M059J (cell line): ENCODE data around the gene CSTB. TPM values are rescaled to one million over a fixed set of nuclear protein-coding genes. Genes with fewer than 3 reads are reported as not detected.
"Not testable (repeated sequence)": the region's sequence is repeated elsewhere in the genome, so short reads cannot be mapped to it uniquely, and the experiment has no call there.

ENCODE experiments used
- DNase-seq: peaks from one replicate; pipeline ENCODE4 v3.0.0-alpha.2; 2012; ENCODE audit warnings: low read depth
- total RNA-seq: library from RNA; depleted of rRNA; stranded (reverse); fragments of >200 nt; shearing (Covaris generic); gene quantifications from 2 replicates; pipeline ENCODE4 v1.2.3, GENCODE V29; 2014; rRNA removed

The CSTB gene, protein sequence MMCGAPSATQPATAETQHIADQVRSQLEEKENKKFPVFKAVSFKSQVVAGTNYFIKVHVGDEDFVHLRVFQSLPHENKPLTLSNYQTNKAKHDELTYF
- 29.6 and 35.7 TPM in 2 replicates for total RNA-seq

DNA sequence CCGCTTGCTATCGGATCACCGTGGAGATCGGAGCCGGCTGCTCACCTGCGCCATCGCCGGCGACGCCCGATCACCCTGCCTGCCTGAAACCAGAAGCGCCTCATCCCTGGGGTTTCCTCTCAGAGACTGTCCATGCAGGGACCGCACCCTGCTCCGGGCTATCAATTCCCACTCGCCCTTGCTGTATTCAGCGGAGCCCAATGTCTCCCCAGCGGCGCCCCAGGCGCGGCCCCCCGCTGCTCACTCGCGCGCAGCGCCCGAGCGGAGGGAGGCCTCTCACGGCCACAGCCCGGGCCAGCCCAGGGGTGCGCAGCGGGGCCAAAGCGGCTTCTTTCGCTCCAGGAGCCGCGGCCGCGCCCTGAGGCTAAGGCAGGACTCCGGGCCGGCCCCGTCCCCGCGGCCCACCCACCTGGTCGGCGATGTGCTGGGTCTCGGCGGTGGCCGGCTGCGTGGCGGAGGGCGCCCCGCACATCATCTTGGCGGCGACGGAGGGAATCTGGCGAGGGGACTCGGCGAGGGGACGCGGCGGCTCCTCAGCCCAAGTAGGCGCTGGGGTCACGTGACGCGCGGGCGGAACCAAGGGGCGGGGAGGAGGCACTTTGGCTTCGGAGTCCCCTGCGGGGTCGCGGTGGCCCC is at the start of gene CSTB:
Gene CSTB (minus strand): TSS at position 514 of the 636 bp plus-strand sequence. CDS start 39 bp downstream, at position 475.
- peak; percentile 68 for DNase-seq

DNA sequence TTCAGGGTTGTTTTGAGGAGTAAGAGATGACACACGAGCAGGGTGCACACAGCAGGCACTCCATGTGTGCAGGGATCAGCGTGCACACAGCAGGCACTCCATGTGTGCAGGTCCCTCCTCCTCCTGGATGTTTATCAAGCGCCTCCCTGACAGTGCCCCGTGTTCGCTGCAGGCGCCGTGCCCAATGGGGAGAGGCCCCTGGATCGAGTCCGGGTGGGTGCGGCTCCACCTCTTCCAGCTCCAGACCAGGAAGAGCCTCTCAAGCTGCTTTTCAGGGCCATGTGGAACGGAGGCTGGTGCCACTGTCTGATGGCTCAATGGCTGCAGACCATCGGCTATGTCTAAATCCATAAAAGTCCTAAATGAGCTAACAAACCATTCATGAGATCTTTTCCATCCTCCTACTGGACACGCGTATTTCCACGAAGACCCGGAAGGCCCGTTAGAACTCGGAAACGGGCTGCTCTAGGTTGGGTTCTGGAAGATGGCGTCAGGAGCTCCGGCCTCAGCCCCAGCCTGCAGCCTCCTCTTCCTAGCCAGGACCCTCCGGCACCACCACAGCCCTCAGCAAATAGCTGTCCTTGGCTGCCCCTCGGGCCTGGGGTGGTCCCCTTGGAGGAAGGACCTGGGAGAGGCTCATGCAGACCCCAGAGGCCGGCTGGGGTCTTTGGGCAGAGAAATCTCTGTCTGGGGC is 49.3 kb upstream of the CSTB start:
- DNase-seq = no peak

DNA sequence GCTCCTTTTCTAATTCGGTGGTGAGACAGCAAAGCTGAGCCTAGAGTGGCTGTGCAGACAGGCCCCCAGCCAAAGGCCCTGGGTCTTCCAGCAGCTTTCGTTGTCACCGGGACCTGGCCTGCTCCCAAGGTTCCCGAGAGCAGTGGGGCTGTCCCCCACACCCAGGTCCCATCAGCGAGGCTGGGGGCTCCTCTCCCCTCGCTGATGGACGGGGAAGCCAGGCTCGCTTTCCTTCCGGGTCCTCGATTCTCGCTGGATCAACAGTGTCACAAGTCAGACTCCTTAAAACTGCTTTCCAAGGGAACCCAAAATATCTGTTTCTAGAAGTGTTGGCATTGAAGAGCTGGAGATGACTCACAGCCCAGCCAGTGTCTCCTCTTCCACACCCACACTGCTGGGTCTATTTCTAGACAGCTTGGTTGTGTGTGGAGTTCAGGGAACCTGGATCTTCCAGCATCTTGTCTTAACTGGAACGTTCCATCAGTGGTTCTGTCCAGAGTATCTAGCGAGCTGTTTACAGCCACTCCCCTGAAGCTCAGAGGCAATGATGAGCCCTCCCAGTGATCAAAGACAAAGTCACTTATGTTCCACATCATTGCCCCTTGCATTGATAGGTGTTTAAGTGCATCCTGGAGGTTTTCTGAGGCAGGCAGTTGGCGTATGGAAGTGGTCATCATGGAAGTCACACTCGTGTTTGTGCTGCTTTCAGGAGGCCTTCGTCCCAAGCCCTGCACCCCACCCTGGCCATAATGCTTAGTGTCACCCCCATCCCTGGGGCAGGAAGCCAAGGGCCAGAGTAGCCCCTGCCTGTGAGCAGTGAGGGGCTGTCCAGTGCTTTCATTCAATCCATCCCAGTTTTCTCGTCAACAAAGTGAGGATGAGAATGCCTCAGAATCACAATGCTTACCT is 48.5 kb upstream of the CSTB start:
- DNase-seq = peak; percentile 64

DNA sequence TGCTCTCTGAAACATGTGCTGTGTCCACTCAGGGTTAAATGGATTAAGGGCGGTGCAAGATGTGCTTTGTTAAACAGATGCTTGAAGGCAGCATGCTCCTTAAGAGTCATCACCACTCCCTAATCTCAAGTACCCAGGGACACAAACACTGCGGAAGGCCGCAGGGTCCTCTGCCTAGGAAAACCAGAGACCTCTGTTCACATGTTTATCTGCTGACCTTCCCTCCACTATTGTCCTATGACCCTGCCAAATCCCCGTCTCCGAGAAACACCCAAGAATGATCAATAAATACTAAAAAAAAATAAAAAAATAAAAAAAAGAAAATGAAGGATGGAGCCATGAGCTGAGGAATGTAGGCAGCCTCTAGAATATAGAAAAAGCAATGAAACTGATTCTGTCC is 46.6 kb upstream of the CSTB start:
- DNase-seq = not testable (repeated sequence)

DNA sequence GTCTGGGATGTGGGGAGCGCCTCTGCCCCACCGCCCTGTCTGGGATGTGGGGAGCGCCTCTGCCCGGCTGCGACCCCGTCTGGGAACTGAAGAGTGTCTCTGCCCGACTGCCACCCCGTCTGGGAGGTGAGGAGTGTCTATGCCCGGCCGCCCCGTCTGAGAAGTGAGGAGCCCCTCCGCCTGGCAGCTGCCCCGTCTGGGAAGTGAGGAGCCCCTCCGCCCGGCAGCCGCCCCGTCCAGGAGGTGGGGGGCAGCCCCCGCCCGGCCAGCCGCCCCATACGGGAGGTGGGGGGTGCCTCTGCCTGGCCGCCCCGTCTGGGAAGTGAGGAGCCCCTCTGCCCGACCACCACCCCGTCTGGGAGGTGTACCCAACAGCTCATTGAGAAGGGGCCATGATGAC is 46.1 kb upstream of the CSTB start:
- DNase-seq = not testable (repeated sequence)

DNA sequence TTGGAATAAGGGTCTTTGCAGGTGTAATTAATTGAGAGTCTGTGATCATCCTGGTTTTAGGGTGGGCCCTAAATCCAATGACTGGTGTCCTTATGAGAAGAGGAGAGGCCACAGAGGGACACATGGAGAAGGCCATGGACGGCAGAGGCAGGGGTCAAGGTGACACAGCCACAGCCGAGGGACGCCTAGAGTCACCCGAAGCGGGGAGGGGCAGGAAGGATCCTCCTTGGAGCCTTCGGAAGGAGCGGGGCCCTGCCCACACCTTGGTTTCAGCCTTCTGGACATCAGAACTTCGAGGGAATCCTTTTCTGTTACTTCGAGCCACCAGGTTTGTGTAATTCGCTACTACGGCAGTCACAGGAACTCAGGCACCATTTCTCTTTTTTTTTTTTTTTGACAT is 44.4 kb upstream of the CSTB start:
- DNase-seq = no peak

DNA sequence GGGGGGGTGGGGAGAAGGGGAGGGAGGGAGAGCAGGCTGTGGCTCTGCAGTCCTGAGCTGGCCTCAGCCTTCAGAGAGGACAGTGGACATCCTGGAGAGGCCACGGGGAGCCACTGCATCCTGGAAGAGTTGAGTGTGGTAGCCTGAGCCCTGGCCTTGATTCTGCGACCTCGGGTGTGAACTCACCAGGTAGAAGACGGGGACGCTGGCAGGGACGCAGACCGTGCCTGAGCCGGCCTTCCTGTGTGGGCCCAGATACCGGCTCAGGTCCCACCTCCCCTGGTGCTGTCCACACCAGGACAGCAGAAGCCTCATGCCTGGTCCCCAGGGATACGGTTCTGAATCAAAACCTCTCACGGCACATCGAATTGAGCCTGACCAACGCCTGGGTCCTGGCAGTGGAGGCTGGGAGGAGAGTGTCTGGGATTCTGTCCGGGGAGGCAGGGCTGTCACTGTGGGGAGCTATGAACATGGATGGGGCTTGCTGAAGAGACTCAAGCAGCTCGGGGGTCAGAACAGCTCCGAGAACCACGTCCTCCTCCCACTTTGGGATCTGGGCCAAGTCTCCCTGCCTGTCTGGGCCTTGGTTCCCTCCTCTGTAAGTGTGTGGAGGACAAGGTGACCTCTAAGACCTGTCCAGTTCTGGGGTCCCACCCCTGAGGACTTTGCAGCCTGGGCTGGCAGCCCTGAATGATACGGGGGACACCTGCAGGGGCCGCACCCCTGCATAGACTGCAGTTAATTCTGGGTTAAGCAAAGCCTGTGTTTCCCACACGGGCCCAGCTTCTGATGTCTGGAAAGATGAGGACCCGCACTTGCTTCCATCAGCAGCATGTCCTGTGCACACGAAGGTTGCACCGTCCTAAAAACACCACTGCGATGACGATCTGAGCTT is 43.6 kb upstream of the CSTB start:
- no peak for DNase-seq

DNA sequence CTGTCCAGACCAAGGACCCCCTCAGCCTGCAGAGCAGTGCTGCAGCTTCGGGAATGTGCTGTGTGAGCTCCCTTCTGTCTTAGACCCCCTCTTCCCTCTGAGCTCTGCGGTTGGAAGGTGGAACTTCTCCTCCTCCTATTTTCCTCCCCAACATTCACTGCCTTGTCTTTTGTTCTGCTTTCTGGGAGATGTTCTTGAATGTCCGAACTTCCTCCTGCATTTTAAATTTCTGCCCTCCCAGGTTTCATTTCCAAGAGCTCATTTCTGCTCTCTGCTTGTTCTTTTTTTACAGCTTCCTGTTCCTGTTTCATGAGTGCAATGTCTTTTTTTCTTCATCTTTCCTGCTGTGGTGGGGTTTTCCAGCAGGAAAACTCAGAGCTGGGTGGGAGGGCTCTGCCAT is 42.6 kb upstream of the CSTB start:
- DNase-seq = no peak

DNA sequence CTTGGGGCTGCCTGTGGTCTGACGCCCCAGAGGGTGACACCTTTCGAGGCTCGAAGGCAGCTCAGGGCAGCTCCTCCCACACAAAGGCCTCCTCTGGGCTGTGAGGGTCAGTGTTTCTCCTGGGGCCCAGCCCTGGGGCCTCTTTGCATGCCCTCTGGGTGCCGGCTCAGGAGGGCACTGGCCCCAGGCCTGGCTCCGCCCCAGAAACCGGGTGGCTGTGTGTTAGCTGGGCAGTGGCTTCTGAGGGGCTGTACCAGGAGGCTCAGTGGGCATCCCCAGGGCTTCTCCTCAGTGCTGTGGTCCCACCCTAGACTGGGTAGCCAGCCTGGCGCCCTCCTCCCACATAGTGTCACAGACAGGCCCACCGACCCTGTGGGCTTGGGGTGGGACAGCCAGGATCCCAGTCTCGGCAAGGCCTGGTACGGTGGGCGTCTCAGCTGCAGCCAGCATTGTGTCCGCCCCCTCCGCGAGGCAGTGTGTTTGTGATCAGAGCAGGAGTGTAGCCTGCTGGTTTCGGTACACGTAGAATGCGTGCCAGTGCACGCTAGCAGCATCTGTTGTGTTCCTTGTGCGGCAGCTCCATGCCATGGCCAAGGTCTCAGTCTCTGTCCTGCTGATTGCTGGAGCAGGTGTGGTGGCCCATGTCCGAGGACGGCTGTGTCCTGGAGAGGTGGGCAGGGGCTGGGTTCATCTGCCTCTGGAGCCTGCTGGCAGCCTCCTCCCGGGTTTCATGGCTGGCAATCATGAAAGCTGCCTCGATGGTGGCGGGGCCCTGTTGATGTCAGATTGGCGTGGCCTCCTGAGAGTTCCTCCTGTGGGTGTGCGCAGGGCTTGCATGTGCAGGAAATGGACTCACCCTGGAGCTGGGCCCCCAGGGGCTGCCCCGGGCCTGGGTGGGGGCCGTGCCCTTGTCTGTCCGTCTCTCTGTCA is 41.3 kb upstream of the CSTB start:
- DNase-seq = no peak

DNA sequence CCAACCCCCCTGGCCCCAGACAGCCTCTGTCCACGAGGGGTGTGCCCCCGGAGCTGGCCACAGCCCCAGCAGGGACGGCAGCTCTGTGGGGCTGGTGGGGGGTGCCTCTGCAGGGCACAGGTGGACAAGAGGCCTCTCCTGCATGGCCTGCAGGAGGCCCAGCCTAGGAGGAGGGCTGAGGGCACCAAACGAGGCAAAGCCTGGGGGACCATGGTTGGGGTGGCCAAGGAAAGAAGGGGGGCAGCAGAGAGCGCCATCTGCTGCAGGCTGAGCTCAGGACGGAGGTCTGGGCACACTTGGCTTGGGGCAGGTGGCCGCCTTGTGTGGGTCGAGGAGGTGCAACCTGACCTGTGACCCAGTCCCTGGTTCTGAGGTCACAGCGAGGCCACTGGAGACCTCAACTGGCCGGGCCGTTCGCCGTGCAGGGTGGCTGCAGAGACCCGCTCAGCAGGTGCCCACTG is 40.5 kb upstream of the CSTB start:
- no peak for DNase-seq

DNA sequence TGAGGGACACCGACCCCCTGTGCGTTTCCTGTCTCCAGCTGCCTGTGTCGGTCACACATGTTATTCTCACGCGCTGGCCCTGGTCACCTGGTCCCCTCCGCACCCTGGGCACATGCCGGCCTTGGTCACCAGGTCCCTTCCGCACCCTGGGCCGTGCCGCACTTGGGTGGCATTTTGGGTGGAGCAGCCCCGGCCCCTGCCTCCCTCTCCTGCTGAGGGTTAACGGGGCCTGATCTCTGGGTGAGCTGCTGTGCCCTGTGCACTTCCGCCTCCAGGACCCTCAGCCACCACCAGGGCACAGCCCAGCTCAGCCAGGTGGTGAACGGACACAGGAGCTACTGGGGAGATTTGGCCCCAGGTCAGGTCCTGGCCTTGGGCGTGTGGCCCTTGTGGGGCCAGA is 39.9 kb upstream of the CSTB start:
- no peak for DNase-seq

DNA sequence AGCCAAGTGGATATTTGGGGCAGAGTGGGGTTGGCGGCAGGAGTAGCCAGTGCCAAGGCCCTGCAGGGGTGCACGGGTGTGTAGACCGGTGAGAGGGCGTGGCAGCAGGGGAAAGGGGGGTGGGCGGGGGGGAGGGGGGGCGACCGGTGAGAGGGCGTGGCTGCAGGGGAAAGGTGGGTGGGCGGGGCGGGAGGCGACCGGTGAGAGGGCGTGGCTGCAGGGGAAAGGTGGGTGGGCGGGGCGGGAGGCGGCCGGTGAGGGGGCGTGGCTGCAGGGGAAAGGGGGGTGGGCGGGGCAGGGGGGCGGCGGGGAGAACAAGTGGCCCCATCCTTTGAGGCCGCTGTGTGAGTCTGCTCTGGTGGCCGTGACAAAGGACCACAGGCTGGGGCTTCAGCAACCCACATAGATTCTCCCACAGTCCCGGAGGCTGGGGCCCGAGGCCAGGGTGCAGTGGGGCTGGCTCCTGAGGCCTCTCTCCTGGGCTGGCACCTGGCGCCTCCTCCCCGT is 39.1 kb upstream of the CSTB start:
- DNase-seq = no peak

DNA sequence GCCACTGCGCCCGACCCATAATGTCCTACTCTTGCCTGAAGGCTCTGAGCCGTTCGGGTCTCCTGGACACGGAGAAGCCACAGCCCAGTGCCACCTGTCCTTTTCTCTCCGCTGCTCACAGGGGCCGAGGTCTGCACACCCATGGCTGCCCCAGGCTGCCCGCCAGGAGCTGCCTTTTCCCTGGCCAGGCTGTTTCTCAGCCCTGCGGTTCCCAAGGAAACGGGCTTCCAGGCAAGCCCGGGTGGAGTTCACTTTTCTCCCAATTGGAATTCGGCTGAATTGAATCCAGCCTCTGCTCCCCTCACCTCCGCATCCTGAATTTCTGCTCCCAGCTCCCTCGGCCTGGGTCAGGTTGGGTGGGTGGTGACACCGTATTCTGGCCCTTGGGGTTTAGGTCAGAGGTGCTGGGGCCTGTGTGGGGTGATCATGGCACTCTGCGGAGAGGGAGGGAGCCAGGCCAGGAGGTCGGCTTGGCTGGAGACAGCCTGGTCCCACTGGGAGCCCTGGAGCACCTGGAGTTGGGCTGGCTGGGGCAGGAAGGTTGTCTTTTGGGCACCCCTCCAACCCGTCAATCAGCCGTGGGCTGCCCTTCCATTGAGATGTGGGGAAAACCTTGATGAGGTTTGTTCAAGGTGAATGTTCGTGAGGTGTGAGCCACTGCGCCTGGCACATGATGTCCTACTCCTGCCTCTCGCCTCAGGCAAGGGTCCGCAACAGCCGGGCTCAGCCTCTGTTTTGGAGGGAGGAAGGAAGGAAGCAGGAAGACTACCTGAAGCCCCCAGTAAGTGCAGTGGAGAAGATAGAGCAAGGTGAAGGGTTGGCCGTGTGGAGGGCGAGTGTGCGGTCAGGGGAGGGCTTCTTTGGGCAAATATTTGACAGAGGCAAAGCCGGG is 38.4 kb upstream of the CSTB start:
- DNase-seq = peak; percentile 36

DNA sequence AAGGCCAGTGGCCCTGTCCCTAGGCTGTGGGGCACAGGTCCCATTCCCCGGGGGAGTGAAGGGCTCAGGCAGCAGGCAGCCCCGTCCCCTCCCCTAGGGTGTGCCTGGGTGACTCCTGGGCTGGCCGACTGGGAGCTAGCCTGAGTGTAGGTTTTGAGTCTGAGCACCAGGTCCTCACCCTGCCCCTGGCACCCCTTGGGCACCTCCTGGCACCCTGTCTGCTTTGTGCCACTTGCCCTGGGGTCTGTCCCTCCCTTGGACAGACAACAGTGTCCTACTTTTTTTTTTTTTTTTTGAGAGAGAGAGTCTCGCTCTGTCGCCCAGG is 37.5 kb upstream of the CSTB start:
- DNase-seq = no peak

DNA sequence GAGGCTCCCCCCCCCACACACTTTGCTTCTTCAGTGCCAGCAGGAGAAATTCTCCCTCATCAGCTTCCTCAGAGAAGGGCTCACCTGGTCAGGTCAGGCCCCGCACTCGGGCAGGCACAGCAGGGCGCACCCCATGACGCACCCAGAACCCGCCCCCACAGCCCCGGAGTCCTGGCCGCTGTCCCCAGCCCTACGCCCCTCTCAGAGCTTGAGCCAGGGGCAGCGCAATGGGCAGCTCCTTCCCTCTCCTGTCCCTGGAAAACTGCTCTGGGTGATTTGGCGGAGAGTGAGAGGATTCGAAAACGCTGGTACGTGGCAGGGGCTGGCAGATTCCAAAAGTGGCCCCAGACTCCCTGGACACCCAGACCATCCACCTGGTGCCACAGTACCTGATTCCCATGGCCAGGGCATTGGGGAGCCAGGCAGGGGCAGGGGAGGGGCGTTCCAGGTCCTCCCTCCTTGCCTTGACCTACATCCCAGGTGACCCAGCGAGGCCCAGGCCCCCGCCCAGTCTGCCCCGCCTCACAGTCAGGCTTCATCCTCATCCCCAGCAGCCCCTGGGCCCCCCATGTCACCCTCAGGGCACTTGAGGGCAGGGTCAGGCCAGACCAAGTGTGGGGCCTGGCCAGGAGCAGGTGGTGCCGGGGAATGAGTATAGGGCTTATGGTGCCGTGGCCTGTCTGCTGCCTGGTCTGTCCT is 37.0 kb upstream of the CSTB start:
- DNase-seq = no peak

DNA sequence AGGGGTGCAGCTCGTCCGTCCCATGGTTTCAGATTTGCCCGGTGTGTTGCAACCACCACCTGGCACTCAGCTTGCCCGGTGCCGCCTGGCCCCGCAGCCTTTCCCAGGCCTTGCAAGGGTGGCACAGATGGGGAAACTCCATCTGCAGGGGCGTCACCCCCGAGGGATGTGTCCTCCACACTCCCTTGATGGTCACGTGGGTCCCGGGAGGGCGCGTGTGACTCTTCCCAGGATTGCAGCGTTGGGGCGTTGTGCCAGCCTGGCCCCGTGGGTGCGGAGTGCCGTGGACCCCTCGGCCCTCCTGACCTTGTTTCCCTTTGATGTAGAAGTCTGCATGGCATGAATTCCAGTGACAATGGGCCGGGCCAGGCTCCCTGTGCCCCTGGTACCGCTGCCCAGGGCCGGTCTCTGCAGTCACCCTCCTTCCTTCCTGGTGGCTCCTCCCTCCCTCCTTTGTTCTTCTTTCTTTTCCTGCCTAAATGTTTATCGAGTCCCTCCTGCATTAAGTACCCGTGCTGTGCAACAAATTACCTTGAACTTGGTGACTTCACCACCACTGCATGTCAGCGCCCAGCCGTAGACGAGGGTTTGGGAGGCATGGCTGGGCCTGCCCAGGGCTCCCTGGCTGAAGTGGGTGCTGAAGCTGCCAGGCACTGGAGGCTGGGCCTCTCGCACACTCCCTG is 36.2 kb upstream of the CSTB start:
- peak; percentile 38 for DNase-seq

DNA sequence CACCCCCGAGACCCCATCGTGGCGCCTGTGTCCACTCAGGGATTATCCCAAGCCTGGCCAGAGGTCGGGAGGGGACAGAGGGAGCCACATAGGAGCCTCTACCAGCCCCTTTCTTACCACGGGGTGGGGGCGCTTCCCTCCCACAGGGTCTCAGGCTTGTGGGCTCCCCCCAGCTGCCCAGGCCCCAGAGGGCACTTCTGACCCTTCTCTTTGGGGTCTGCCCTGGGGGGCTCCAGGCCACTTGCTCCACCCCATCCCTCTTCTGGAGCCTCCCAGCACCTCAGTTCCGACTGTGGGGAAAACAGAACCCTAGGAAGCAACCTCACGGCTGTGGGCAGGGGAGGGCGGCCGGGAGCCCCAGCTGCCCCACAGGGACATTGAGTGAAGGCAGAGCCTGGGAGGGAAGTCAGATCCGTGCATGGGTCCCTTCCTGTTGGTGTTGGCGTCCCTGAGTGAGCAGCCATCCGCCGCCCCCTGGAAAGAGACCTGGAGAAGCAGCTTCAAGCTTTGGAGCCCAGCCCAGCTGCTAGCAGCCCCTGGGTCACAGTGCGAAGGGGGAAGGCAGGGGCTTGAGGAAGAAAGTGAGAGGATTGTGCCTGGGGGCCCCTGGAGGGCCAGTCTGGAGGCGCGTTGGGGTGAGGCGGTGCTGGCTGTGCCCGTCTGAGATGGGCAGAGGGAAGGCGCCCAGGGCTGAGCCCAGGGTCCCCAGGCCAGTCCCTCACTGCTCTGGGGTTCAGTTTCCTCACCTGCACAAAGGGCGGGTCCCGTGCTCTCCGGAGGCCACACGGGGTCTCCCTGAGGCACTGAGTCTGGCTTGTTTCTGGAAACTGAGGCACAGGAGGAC is 35.4 kb upstream of the CSTB start:
- DNase-seq = no peak
